ENCODE results near the gene LPCAT3.
A peak's percentile ranks its signal among the peaks of the same experiment; 100 is the strongest.

LPCAT3 gene

GRCh38 chr12:6962285-6963015 is 55.8 kb downstream of the LPCAT3 start:
- no peak for DNase-seq

- DNase-seq = peak; percentile 49 to 56
Observed at GRCh38 chr12:6961695-6962284, 56.5 kb downstream of the LPCAT3 start.

GRCh38 chr12:6961278-6961694 is 57.0 kb downstream of the LPCAT3 start:
- no peak for DNase-seq

GRCh38 chr12:6960593-6961277 is 57.5 kb downstream of the LPCAT3 start:
- peak in 1 of 2 experiments; percentile 5 for DNase-seq

- no peak for DNase-seq
Observed at GRCh38 chr12:6959805-6960592, 58.3 kb downstream of the LPCAT3 start.

GRCh38 chr12:6959058-6959804 is 59.0 kb downstream of the LPCAT3 start:
- DNase-seq = peak; percentile 59 to 72

GRCh38 chr12:6958609-6959057 is 59.6 kb downstream of the LPCAT3 start:
- DNase-seq = peak; percentile 28 to 35

- no peak for DNase-seq
Observed at GRCh38 chr12:6957741-6958608, 60.3 kb downstream of the LPCAT3 start.

- no peak for DNase-seq
Observed at GRCh38 chr12:6957151-6957701, 61.0 kb downstream of the LPCAT3 start.

- DNase-seq = no peak
Observed at GRCh38 chr12:6956021-6956727, 62.1 kb downstream of the LPCAT3 start.

- no peak for DNase-seq
Observed at GRCh38 chr12:6955108-6956020, 62.9 kb downstream of the LPCAT3 start.

GRCh38 chr12:6954316-6955107 is 63.8 kb downstream of the LPCAT3 start:
- no peak for DNase-seq

- DNase-seq = peak; percentile 82 to 87
Observed at GRCh38 chr12:6953442-6954315, 64.6 kb downstream of the LPCAT3 start.

GRCh38 chr12:6952863-6953441 is 65.3 kb downstream of the LPCAT3 start:
- no peak for DNase-seq

- no peak for DNase-seq
Observed at GRCh38 chr12:6952121-6952862, 66.0 kb downstream of the LPCAT3 start.

GRCh38 chr12:6951551-6952120 is 66.6 kb downstream of the LPCAT3 start:
- no peak for DNase-seq
